H9 (cell line): ENCODE data around the gene MBD5. TPM values are rescaled to one million over a fixed set of nuclear protein-coding genes. Genes with fewer than 3 reads are reported as not detected.

Experiments used
- DNase-seq: peaks from one replicate; pipeline ENCODE4 v3.0.0-alpha.2; 2017
- H2AFZ ChIP-seq: one replicate; pipeline ENCODE4 v1.6.1; 2013; ENCODE audit warnings: mild to moderate bottlenecking, low read length, control low read depth, moderate library complexity
- H2AK5ac ChIP-seq: 2 replicates; pipeline ENCODE4 v1.6.1; 2013; ENCODE audit warnings: low read length, control low read depth, mixed read lengths; ENCODE audit not compliant: insufficient read length
- H2BK120ac ChIP-seq: one replicate; pipeline ENCODE4 v1.6.1; 2013; ENCODE audit warnings: low read depth, mild to moderate bottlenecking, low read length, control low read depth, inconsistent platforms; ENCODE audit not compliant: poor library complexity, severe bottlenecking
- H2BK12ac ChIP-seq: 2 replicates; pipeline ENCODE4 v1.6.1; 2013; ENCODE audit warnings: low read length, control low read depth, mixed read lengths, low read depth; ENCODE audit not compliant: insufficient read length
- H2BK15ac ChIP-seq: 2 replicates; pipeline ENCODE4 v1.6.1; 2013; ENCODE audit warnings: low read depth, low read length, control low read depth
- H2BK20ac ChIP-seq: one replicate; pipeline ENCODE4 v1.6.1; 2013; ENCODE audit warnings: low read depth, mild to moderate bottlenecking, low read length, control low read depth, inconsistent platforms; ENCODE audit not compliant: poor library complexity, severe bottlenecking
- H2BK5ac ChIP-seq: 2 replicates; pipeline ENCODE4 v1.6.1; 2013; ENCODE audit warnings: low read length, control low read depth, mixed read lengths; ENCODE audit not compliant: insufficient read length
- H3K14ac ChIP-seq: 2 replicates; pipeline ENCODE4 v1.6.1; 2013; ENCODE audit warnings: low read length, control low read depth; ENCODE audit not compliant: insufficient read depth
- H3K18ac ChIP-seq: 2 replicates; pipeline ENCODE4 v1.6.1; 2013; ENCODE audit warnings: low read depth, mild to moderate bottlenecking, mixed read lengths, low read length, control low read depth; ENCODE audit not compliant: insufficient read length
- H3K23ac ChIP-seq: 2 replicates; pipeline ENCODE4 v1.6.1; 2013; ENCODE audit warnings: low read length, control low read depth, mixed read lengths, low read depth; ENCODE audit not compliant: insufficient read length
- H3K23me2 ChIP-seq: 2 replicates; pipeline ENCODE4 v1.6.1; 2013; ENCODE audit warnings: low read depth, mild to moderate bottlenecking, mixed read lengths, low read length, control low read depth; ENCODE audit not compliant: insufficient read length, poor library complexity, severe bottlenecking
- H3K27ac ChIP-seq: 2 replicates; pipeline ENCODE4 v1.5.1; 2013; ENCODE audit warnings: low read length, control low read depth, mixed read lengths, low read depth; ENCODE audit not compliant: insufficient read length
- H3K27me3 ChIP-seq: 2 replicates; pipeline ENCODE4 v1.6.1; 2013; ENCODE audit warnings: low read length, control low read depth, inconsistent platforms; ENCODE audit not compliant: insufficient read depth
- H3K4ac ChIP-seq: 2 replicates; pipeline ENCODE4 v1.6.1; 2013; ENCODE audit warnings: low read depth, mild to moderate bottlenecking, control low read depth, inconsistent platforms, low read length, moderate library complexity
- H3K4me1 ChIP-seq: 2 replicates; pipeline ENCODE4 v1.6.1; 2013; ENCODE audit warnings: low read length, control low read depth, inconsistent platforms; ENCODE audit not compliant: insufficient read depth
- H3K4me2 ChIP-seq: 2 replicates; pipeline ENCODE4 v1.6.1; 2013; ENCODE audit warnings: low read length, control low read depth, mixed read lengths; ENCODE audit not compliant: insufficient read length, insufficient read depth
- H3K56ac ChIP-seq: 2 replicates; pipeline ENCODE4 v1.6.1; 2013; ENCODE audit warnings: low read depth, mild to moderate bottlenecking, mixed read lengths, low read length, control low read depth; ENCODE audit not compliant: insufficient read length
- H3K79me1 ChIP-seq: 2 replicates; pipeline ENCODE4 v1.6.1; 2013; ENCODE audit warnings: low read depth, mild to moderate bottlenecking, moderate library complexity, low read length, control low read depth, inconsistent platforms; ENCODE audit not compliant: insufficient read depth, poor library complexity, severe bottlenecking
- H3K79me2 ChIP-seq: 2 replicates; pipeline ENCODE4 v1.6.1; 2013; ENCODE audit warnings: low read length, control low read depth, inconsistent platforms; ENCODE audit not compliant: insufficient read depth
- H3K9ac ChIP-seq: 2 replicates; pipeline ENCODE4 v1.6.1; 2013; ENCODE audit warnings: low read length, control low read depth, mixed read lengths; ENCODE audit not compliant: insufficient read length; ENCODE audit errors: extremely low read depth
- H3K9me3 ChIP-seq: one replicate; pipeline ENCODE4 v1.6.1; 2013; ENCODE audit warnings: low read depth, low read length, inconsistent platforms; ENCODE audit not compliant: control insufficient read depth
- H3T11ph ChIP-seq: one replicate; pipeline ENCODE4 v1.6.1; 2013; ENCODE audit warnings: mild to moderate bottlenecking, low read length, control low read depth, inconsistent platforms
- H4K20me1 ChIP-seq: one replicate; pipeline ENCODE4 v1.6.1; 2013; ENCODE audit not compliant: control insufficient read depth, insufficient read length, insufficient read depth
- H4K5ac ChIP-seq: 2 replicates; pipeline ENCODE4 v1.6.1; 2013; ENCODE audit warnings: low read depth, mild to moderate bottlenecking, mixed read lengths, low read length, control low read depth; ENCODE audit not compliant: insufficient read length
- H4K8ac ChIP-seq: replicated peaks from 2 replicates; pipeline ENCODE4 v1.6.1; 2013; ENCODE audit warnings: low read length, control low read depth, mixed read lengths, low read depth; ENCODE audit not compliant: insufficient read length
- H4K91ac ChIP-seq: 2 replicates; pipeline ENCODE4 v1.6.1; 2013; ENCODE audit warnings: low read depth, mild to moderate bottlenecking, moderate library complexity, mixed read lengths, low read length, control low read depth; ENCODE audit not compliant: insufficient read length
- H3K27ac Mint-ChIP-seq, 3 experiments: 2 replicates in 2 of 3; 3 replicates in 1 of 3; pipeline ENCODE4 v1.8.0; 2020 to 2021; ENCODE audit warnings: mixed read lengths in 3 of 3, mild to moderate bottlenecking in 1 of 3, moderate library complexity in 1 of 3
- H3K27me3 Mint-ChIP-seq: 2 replicates; pipeline ENCODE4 v1.8.0; 2021; ENCODE audit warnings: low read depth, mild to moderate bottlenecking, moderate library complexity, mixed read lengths
- H3K36me3 Mint-ChIP-seq, 3 experiments: 2 replicates in 2 of 3; 3 replicates in 1 of 3; pipeline ENCODE4 v1.8.0; 2020 to 2021; ENCODE audit warnings: low read depth in 3 of 3, mixed read lengths in 3 of 3; ENCODE audit not compliant: insufficient read depth in 1 of 3
- H3K4me1 Mint-ChIP-seq, 2 experiments: 2 replicates each; pipeline ENCODE4 v1.8.0; 2020; ENCODE audit warnings: mixed read lengths in 2 of 2
- H3K4me3 Mint-ChIP-seq, 2 experiments: 2 replicates in 1 of 2; 3 replicates in 1 of 2; pipeline ENCODE4 v1.8.0; 2020 to 2021; ENCODE audit warnings: mild to moderate bottlenecking in 2 of 2, mixed read lengths in 2 of 2, moderate library complexity in 1 of 2
- H3K9me3 Mint-ChIP-seq, 2 experiments: 2 replicates in 1 of 2; 3 replicates in 1 of 2; pipeline ENCODE4 v1.8.0; 2020; ENCODE audit warnings: mild to moderate bottlenecking in 2 of 2, mixed read lengths in 2 of 2, moderate library complexity in 1 of 2
- CTCF ChIP-seq: fragments of 200-600 bp; sonication (generic); conservative IDR thresholded peaks from 3 replicates; pipeline ENCODE4 v1.8.0; 2021; ENCODE audit warnings: antibody characterized with exemption, mild to moderate bottlenecking
- WGBS: extraction: QIAGEN DNeasy Blood & Tissue Kit; methylation state at CpG from one replicate; pipeline ENCODE4 v1.1.7; 2013; ENCODE audit warnings: missing lambda C conversion rate, low lambda C conversion rate, mixed read lengths; ENCODE audit not compliant: insufficient read length; ENCODE audit errors: extremely low coverage; 5-methylcytosine and 5-hydroxymethylcytosine counted together
- total RNA-seq: library from RNA; stranded (reverse); gene quantifications from 2 replicates; pipeline ENCODE4 v1.2.1, GENCODE V29; 2021

MBD5 gene
- total RNA-seq, 1 experiment from 2014 or later = 23.1 TPM

- Histone ChIP-seq H3K4me1 (peaks cover 18% of the 10 kb centered on the region; the same call in 1 of the 2 replicates), H4K91ac (no peak overlapping the region), H3T11ph (no peak overlapping the region), H4K20me1 (no peaks in the 10 kb centered on the region), H3K4me2 (peak overlapping the region; percentile 41), H3K23me2 (no peaks in the 10 kb centered on the region), H2AFZ (no peak overlapping the region), H3K4ac (no peak overlapping the region), H3K9me3 (no peaks in the 10 kb centered on the region), H3K56ac (no peak overlapping the region), H2BK12ac (no peak overlapping the region), H3K79me1 (no peaks in the 10 kb centered on the region), H2AK5ac (no peak overlapping the region), H2BK5ac (no peak overlapping the region), H3K23ac (no peak overlapping the region), H3K27me3 (no peaks in the 10 kb centered on the region; the same call in 1 of the 2 replicates), H3K14ac (no peak overlapping the region), H3K79me2 (no peaks in the 10 kb centered on the region), H4K8ac (no peak overlapping the region), H3K9ac (no peak overlapping the region), H3K27ac (no peak overlapping the region), H2BK20ac (no peak overlapping the region), H2BK120ac (no peak overlapping the region), H2BK15ac (no peak overlapping the region), H4K5ac (no peak overlapping the region), H3K18ac (no peak overlapping the region)
- H3K36me3 Mint-ChIP-seq = peaks cover 3 to 16% (median 5%) of the 10 kb centered on the region in 3 experiments
- WGBS = no CpG with 5 or more reads among the region's 6 CpGs
- H3K9me3 Mint-ChIP-seq = peaks cover 3 to 7% of the 10 kb centered on the region in 2 experiments; a peak in 4 of 5 replicates
- no peak overlapping the region for H3K4me3 Mint-ChIP-seq
- H3K27ac Mint-ChIP-seq = no peak overlapping the region
- TF ChIP-seq CTCF = no peak
- DNase-seq = peak; percentile 87
- H3K4me1 Mint-ChIP-seq = no peaks in the 10 kb centered on the region
- peaks cover 13% of the 10 kb centered on the region for H3K27me3 Mint-ChIP-seq
Observed at GRCh38 chr2:148554459-148555247, 533.8 kb downstream of the MBD5 start.
